Endodermal cell (in vitro differentiated cells): Measurements from ENCODE around the gene WDR4. TPM values are rescaled to one million over a fixed set of nuclear protein-coding genes. Genes with fewer than 3 reads are reported as not detected.

Source experiments
- DNase-seq: peaks from one replicate; pipeline ENCODE4 v3.0.0-alpha.2; 2017
- H3K27ac ChIP-seq: 2 replicates; pipeline ENCODE4 v1.5.1; 2013; ENCODE audit warnings: mild to moderate bottlenecking, low read depth, low read length, moderate library complexity
- H3K27me3 ChIP-seq: 2 replicates; pipeline ENCODE4 v1.6.1; 2013; ENCODE audit warnings: mild to moderate bottlenecking, low read length, moderate library complexity; ENCODE audit not compliant: insufficient read depth, control insufficient read depth, poor library complexity, severe bottlenecking
- H3K36me3 ChIP-seq: 2 replicates; pipeline ENCODE4 v1.7.0; 2013; ENCODE audit warnings: mild to moderate bottlenecking, low read length, moderate library complexity; ENCODE audit not compliant: control insufficient read depth, insufficient read depth
- H3K4me1 ChIP-seq: one replicate; pipeline ENCODE4 v1.7.0; 2013; ENCODE audit warnings: low read length; ENCODE audit not compliant: control insufficient read depth, insufficient read depth
- H3K4me3 ChIP-seq: 2 replicates; pipeline ENCODE4 v1.5.1; 2013; ENCODE audit warnings: mild to moderate bottlenecking, low read length, moderate library complexity
- H3K9ac ChIP-seq: 2 replicates; pipeline ENCODE4 v1.6.1; 2013; ENCODE audit warnings: mild to moderate bottlenecking, low read length, moderate library complexity; ENCODE audit not compliant: poor library complexity, severe bottlenecking; ENCODE audit errors: extremely low read depth
- H3K9me3 ChIP-seq: 2 replicates; pipeline ENCODE4 v1.6.1; 2013; ENCODE audit warnings: mild to moderate bottlenecking, low read length, moderate library complexity; ENCODE audit not compliant: control insufficient read depth
- H3K27ac Mint-ChIP-seq: 2 replicates; pipeline ENCODE4 v1.8.0; 2020; ENCODE audit warnings: mixed read lengths
- H3K27me3 Mint-ChIP-seq: 2 replicates; pipeline ENCODE4 v1.8.0; 2021; ENCODE audit warnings: mild to moderate bottlenecking, mixed read lengths; ENCODE audit not compliant: insufficient read depth
- H3K36me3 Mint-ChIP-seq: 2 replicates; pipeline ENCODE4 v1.8.0; 2020; ENCODE audit warnings: low read depth, mixed read lengths
- H3K4me1 Mint-ChIP-seq: 2 replicates; pipeline ENCODE4 v1.8.0; 2020; ENCODE audit warnings: mixed read lengths
- H3K4me3 Mint-ChIP-seq: 2 replicates; pipeline ENCODE4 v1.8.0; 2020; ENCODE audit warnings: mild to moderate bottlenecking, moderate library complexity, mixed read lengths
- H3K9me3 Mint-ChIP-seq: 2 replicates; pipeline ENCODE4 v1.8.0; 2020; ENCODE audit warnings: mild to moderate bottlenecking, mixed read lengths
- WGBS, 2 experiments: methylation state at CpG; one replicate each; pipeline versions ENCODE4 v1.1.5 to v1.1.7; 2013; ENCODE audit warnings: missing lambda C conversion rate in 2 of 2, mixed read lengths in 1 of 2; ENCODE audit not compliant: insufficient coverage in 1 of 2, insufficient read length in 1 of 2; 5-methylcytosine and 5-hydroxymethylcytosine counted together
- total RNA-seq, 2 donors: library from RNA; stranded (reverse); fragmentation: NEBNext Ultra II Directional in 1 of 2; extraction: Animal tissue kit (Norgen Biotek cat#: 25700) in 1 of 2; gene quantifications; 2 replicates in 1 of 2; 3 replicates in 1 of 2; pipeline ENCODE4 v1.2.1, GENCODE V29; 2021
- TF ChIP-seq, protein P1 (sequence below): fragments of 200-600 bp; sonication (generic); conservative IDR thresholded peaks from 2 replicates; pipeline ENCODE4 v1.5.0; 2021; ENCODE audit warnings: antibody characterized with exemption, mild to moderate bottlenecking

The WDR4 gene
- total RNA-seq, 2 donors from 2014 or later = 26.7 to 33.5 TPM

- Mint-ChIP-seq H3K27ac (no peak overlapping the region), H3K36me3 (peaks cover 73% of the 10 kb centered on the region), H3K4me1 (no peaks in the 10 kb centered on the region), H3K27me3 (no peaks in the 10 kb centered on the region), H3K4me3 (no peak overlapping the region), H3K9me3 (no peaks in the 10 kb centered on the region)
- TF ChIP-seq, protein P1, sequence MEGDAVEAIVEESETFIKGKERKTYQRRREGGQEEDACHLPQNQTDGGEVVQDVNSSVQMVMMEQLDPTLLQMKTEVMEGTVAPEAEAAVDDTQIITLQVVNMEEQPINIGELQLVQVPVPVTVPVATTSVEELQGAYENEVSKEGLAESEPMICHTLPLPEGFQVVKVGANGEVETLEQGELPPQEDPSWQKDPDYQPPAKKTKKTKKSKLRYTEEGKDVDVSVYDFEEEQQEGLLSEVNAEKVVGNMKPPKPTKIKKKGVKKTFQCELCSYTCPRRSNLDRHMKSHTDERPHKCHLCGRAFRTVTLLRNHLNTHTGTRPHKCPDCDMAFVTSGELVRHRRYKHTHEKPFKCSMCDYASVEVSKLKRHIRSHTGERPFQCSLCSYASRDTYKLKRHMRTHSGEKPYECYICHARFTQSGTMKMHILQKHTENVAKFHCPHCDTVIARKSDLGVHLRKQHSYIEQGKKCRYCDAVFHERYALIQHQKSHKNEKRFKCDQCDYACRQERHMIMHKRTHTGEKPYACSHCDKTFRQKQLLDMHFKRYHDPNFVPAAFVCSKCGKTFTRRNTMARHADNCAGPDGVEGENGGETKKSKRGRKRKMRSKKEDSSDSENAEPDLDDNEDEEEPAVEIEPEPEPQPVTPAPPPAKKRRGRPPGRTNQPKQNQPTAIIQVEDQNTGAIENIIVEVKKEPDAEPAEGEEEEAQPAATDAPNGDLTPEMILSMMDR = no peak
- 95 to 96% methylated on average over 27 to 34 of the region's 34 CpGs for WGBS, 2 experiments
- Histone ChIP-seq H3K9ac (no peak overlapping the region), H3K36me3 (peaks cover 69% of the 10 kb centered on the region), H3K9me3 (no peaks in the 10 kb centered on the region), H3K4me3 (no peak overlapping the region), H3K27ac (peak overlapping the region; percentile 32), H3K4me1 (no peaks in the 10 kb centered on the region), H3K27me3 (no peaks in the 10 kb centered on the region)
- peak; percentile 36 for DNase-seq
Measured at GRCh38 chr21:42858957-42859890, 20.1 kb downstream of the WDR4 start.

DNA sequence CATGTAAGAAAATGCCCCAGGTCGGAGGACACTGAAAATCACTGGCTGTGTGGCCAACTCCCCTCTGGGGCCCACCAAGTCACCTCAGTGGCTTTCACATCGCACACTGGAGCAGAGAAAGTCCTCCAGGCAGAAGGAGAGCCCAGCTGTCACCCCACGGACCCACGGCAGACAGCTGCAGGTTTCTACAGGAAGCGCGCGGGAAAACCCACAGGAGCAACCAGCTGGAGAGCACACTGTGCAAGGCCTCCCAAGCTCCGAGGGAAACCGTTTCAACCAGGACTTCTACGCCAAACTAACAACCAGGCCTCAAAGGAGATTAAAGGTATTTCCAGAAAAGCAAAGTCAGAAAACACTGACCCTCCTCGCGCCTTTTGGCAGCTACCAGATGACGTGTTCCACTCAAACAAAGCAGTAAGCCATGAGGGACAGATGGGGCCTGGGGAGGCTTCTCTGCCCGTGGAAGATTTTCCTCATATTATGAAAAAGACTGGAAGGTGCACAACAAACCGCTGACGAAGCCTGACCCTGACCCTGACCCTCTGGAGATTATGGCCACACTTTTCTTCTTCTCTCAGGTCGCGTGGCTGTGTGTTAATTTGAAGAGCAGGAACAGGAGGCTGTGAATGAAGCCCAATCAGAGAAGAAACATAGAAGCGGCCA is 21.0 kb downstream of the WDR4 start:
- TF ChIP-seq, protein P1 = no peak
- H3K27ac Mint-ChIP-seq = peak overlapping the region; percentile 17
- Histone ChIP-seq H3K27me3 (no peaks in the 10 kb centered on the region), H3K9ac (no peak overlapping the region), H3K9me3 (no peaks in the 10 kb centered on the region), H3K27ac (peak overlapping the region; percentile 32), H3K4me1 (no peaks in the 10 kb centered on the region), H3K36me3 (peaks cover 75% of the 10 kb centered on the region), H3K4me3 (no peak overlapping the region)
- H3K36me3 Mint-ChIP-seq = peaks cover 75% of the 10 kb centered on the region
- H3K9me3 Mint-ChIP-seq = no peaks in the 10 kb centered on the region
- DNase-seq = peak; percentile 29
- no peaks in the 10 kb centered on the region for H3K4me1 Mint-ChIP-seq
- H3K27me3 Mint-ChIP-seq = no peaks in the 10 kb centered on the region
- no peak overlapping the region for H3K4me3 Mint-ChIP-seq
- WGBS, 2 experiments = 95 to 97% methylated on average over 17 to 19 of the region's 19 CpGs

DNA sequence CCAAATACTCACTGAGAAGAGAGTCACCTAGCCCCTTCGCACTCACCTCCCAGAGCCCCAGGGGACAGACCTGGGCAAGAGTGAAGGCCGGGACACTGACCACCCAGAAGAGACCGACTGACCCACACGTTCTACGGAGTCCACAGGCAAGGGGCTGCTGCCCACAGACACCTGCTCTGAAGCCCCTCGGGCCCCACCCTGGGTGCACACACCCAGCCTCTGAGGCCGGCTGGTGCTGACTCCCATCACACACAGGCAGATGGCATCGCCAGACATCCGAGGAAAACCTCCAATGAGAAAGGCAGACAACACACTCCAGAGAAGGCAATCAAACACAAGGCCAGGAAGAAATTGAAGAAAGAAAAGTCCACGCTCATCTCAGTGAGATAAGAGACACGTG is 22.1 kb downstream of the WDR4 start:
- Histone ChIP-seq H3K9ac (no peak overlapping the region), H3K27ac (no peak overlapping the region), H3K4me1 (no peaks in the 10 kb centered on the region), H3K27me3 (no peaks in the 10 kb centered on the region), H3K4me3 (no peak overlapping the region), H3K9me3 (no peaks in the 10 kb centered on the region), H3K36me3 (peaks cover 72% of the 10 kb centered on the region)
- TF ChIP-seq, protein P1 = no peak
- Mint-ChIP-seq H3K4me1 (no peaks in the 10 kb centered on the region), H3K36me3 (peaks cover 71% of the 10 kb centered on the region), H3K27me3 (no peaks in the 10 kb centered on the region), H3K9me3 (no peaks in the 10 kb centered on the region), H3K4me3 (no peak overlapping the region), H3K27ac (no peak overlapping the region)
- no peak for DNase-seq
- WGBS, 2 experiments = 93 to 100% methylated on average over 5 to 11 of the region's 11 CpGs
